Spleen (tissue), 11 donors: ENCODE results near the gene KDM6A. TPM values are rescaled to one million over a fixed set of nuclear protein-coding genes. Genes with fewer than 3 reads are reported as not detected.
A peak's percentile ranks its signal among the peaks of the same experiment; 100 is the strongest.

ENCODE experiments used
- DNase-seq: peaks from one replicate; pipeline ENCODE4 v3.0.0-alpha.2; 2020
- H3K27ac ChIP-seq, 8 donors: fragments of 200-600 bp; sonication (generic) in 7 of 8; 1 replicate in 4 of 8; 2 replicates in 4 of 8; pipeline versions ENCODE4 v1.5.0 to v1.8.0; 2016 to 2021; ENCODE audit warnings: inconsistent platforms in 4 of 8, mild to moderate bottlenecking in 4 of 8, moderate library complexity in 1 of 8
- H3K27me3 ChIP-seq, 7 donors: fragments of 200-600 bp; sonication (generic) in 6 of 7; replicated peaks in 1 of 7; 1 replicate in 4 of 7; 2 replicates in 3 of 7; pipeline versions ENCODE4 v1.5.0 to v1.8.0; 2016 to 2021; ENCODE audit warnings: inconsistent platforms in 3 of 7, mild to moderate bottlenecking in 1 of 7
- H3K36me3 ChIP-seq, 6 donors: fragments of 200-600 bp; sonication (generic) in 5 of 6; 1 replicate in 4 of 6; 2 replicates in 2 of 6; pipeline versions ENCODE4 v1.5.0 to v1.8.0; 2016 to 2021; ENCODE audit warnings: inconsistent platforms in 2 of 6
- H3K4me1 ChIP-seq, 6 donors: fragments of 200-600 bp; sonication (generic) in 5 of 6; 1 replicate in 3 of 6; 2 replicates in 3 of 6; pipeline versions ENCODE4 v1.5.0 to v1.8.0; 2016 to 2021; ENCODE audit warnings: inconsistent platforms in 3 of 6
- H3K4me3 ChIP-seq, 8 donors: fragments of 200-600 bp; sonication (generic) in 7 of 8; 1 replicate in 4 of 8; 2 replicates in 4 of 8; pipeline versions ENCODE4 v1.5.0 to v1.8.0; 2016 to 2021; ENCODE audit warnings: inconsistent platforms in 4 of 8, mild to moderate bottlenecking in 4 of 8, moderate library complexity in 2 of 8
- H3K9me3 ChIP-seq, 8 donors: fragments of 200-600 bp; sonication (generic) in 7 of 8; 1 replicate in 4 of 8; 2 replicates in 4 of 8; pipeline versions ENCODE4 v1.5.0 to v1.8.0; 2016 to 2021; ENCODE audit warnings: inconsistent platforms in 4 of 8
- POLR2A ChIP-seq, 3 donors: fragments of 450-650 bp; IDR thresholded peaks; one replicate each; pipeline ENCODE4 v1.5.1; 2017; ENCODE audit warnings: antibody characterized with exemption in 3 of 3, mild to moderate bottlenecking in 1 of 3
- POLR2AphosphoS5 ChIP-seq, 3 donors: sonication (generic); formaldehyde crosslinking; IDR thresholded peaks; one replicate each; pipeline ENCODE4 v1.5.1; 2017; ENCODE audit warnings: antibody characterized with exemption in 3 of 3
- WGBS, 5 donors: extraction: QIAGEN DNeasy Blood & Tissue Kit in 3 of 5; methylation state at CpG; one replicate each; pipeline versions ENCODE4 v1.1.5 to v1.1.7; 2013 to 2018; 5-methylcytosine and 5-hydroxymethylcytosine counted together
- intact Hi-C: fragments of 100-400 bp; cut with DNase I; formaldehyde crosslinking; loops from one replicate; pipeline ENCODE4 v1.15.0; 2023; ENCODE audit warnings: low total_unique reads
- polyA plus RNA-seq, 3 donors: library from polyadenylated mRNA; stranded (reverse); fragments of 200-250 nt; gene quantifications; one replicate each; pipeline ENCODE4 v1.2.1, GENCODE V29; 2013
- total RNA-seq, 7 donors: library from RNA; depleted of rRNA in 3 of 7; stranded (reverse); fragments of >200 nt in 3 of 7; fragmentation: NEBNext Ultra II Directional in 4 of 7; extraction: Animal tissue kit (Norgen Biotek cat#: 25700) in 4 of 7; gene quantifications; one replicate each; pipeline versions ENCODE4 v1.1.0 to v1.2.1, GENCODE V29; 2016 to 2021
- TF ChIP-seq, protein P1 (sequence below), 11 experiments: fragments of 200-600 bp in 7 of 11; fragments of 450-650 bp in 4 of 11; sonication (generic) in 4 of 11; IDR thresholded peaks in 8 of 11; conservative IDR thresholded peaks in 3 of 11; 1 replicate in 7 of 11; 2 replicates in 4 of 11; pipeline versions ENCODE4 v1.4.0 to v1.8.0; 2016 to 2021; ENCODE audit warnings: antibody characterized with exemption in 11 of 11, inconsistent platforms in 4 of 11, mild to moderate bottlenecking in 1 of 11
- donor health status: healthy with polysubstance abuse.
- donor health status: DM: no; HTN: no; CAD: no; lungs with moderate emphysema.
- donor health status: DM: no; HTN: no; CAD: no.
- donor health status: Bipolar disorder and iron deficiency.
- donor health status: healthy.
- donor health status: DM: no; HTN: no; CAD: no.
- donor health status: DM: yes; HTN: yes; CAD: no.

Gene KDM6A
- total and polyA plus RNA-seq, 10 donors, result 8.0 to 68.2 (median 47.9) TPM

DNA sequence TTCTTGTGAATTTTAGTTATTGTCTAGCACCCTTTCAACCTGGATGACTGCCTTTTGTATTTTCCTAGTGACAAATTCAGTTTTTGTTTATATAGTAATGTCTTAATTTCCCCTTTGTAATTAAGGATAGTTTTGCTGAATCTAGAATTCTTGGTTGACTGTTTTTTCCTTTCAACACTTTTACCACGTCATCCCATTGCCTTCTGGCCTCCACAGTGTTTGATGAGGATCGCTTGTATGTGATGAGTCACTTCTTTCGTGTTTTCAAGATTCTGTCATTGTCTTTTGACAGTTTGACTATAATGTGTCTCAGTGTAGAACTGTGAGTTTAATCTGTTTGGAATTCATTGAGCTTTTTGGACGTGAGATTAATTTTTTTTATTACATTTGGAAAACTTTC, 30.1 kb downstream of the KDM6A start:
- intact Hi-C loops, result no loop called here
- Histone ChIP-seq H3K9me3 (peaks cover 0 to 14% (median 4%) of the 10 kb centered on the region in 8 donors), H3K4me3 (no peak overlapping the region), H3K36me3 (no peaks in the 10 kb centered on the region), H3K4me1 (peaks cover 37 to 77% (median 55%) of the 10 kb centered on the region in 6 donors), H3K27me3 (no peaks in the 10 kb centered on the region), H3K27ac (peak overlapping the region in 1 of 8 donors; percentile 38)
- no peak for DNase-seq
- TF ChIP-seq POLR2AphosphoS5 (IDR thresholded peaks at IDR 0.05) (no peak), POLR2A (IDR thresholded peaks at IDR 0.05) (no peak)
- TF ChIP-seq, protein P1, sequence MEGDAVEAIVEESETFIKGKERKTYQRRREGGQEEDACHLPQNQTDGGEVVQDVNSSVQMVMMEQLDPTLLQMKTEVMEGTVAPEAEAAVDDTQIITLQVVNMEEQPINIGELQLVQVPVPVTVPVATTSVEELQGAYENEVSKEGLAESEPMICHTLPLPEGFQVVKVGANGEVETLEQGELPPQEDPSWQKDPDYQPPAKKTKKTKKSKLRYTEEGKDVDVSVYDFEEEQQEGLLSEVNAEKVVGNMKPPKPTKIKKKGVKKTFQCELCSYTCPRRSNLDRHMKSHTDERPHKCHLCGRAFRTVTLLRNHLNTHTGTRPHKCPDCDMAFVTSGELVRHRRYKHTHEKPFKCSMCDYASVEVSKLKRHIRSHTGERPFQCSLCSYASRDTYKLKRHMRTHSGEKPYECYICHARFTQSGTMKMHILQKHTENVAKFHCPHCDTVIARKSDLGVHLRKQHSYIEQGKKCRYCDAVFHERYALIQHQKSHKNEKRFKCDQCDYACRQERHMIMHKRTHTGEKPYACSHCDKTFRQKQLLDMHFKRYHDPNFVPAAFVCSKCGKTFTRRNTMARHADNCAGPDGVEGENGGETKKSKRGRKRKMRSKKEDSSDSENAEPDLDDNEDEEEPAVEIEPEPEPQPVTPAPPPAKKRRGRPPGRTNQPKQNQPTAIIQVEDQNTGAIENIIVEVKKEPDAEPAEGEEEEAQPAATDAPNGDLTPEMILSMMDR (IDR thresholded peaks at IDR 0.05 in 8 of 11, conservative IDR thresholded peaks at IDR 0.05 in 3 of 11), result no peak
- 67 to 82% (median 72%) methylated on average over 4 of the region's 4 CpGs for WGBS, 5 donors

DNA sequence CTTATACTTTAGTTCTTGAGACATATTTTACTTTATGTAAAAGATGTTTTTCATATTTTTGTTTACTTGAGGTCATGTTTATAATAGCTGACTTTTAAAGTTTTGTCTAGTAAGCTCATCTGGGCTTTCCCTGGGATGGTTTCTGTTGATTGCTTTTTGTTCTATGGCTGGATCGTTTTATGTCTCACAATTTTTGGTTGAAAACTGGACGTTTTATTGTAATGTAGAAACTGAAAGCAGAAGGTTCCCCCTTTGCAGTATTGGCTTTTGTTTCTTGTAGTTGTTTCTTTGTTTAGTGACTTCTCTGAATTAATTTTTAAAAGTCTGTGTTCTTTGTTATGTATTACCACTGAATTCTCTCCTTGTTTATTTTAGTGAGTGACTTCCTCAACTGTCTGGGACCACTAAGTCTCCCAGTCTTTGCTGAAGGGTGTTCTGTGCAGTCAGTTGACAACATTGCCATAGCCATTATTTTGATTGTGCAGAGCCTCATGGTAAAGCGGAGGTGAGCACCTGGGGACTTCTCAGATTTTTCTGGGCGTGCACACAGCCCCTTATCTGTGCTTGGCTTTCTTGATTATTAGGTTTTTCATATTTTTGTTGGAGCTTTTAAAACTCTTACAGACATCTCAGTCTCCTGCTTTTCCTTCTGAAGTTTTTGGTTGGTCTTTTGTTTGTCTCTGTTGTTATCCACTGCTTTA, 31.0 kb downstream of the KDM6A start:
- Histone ChIP-seq H3K4me3 (no peak overlapping the region), H3K36me3 (no peaks in the 10 kb centered on the region), H3K4me1 (peaks cover 34 to 78% (median 56%) of the 10 kb centered on the region in 6 donors), H3K27ac (peak overlapping the region in 4 of 8 donors; percentile 8 to 43 (median 36)), H3K9me3 (peaks cover 0 to 14% (median 4%) of the 10 kb centered on the region in 8 donors), H3K27me3 (no peaks in the 10 kb centered on the region)
- 34 to 61% (median 57%) methylated on average over 4 of the region's 4 CpGs for WGBS, 5 donors
- TF ChIP-seq POLR2AphosphoS5 (IDR thresholded peaks at IDR 0.05) (no peak), POLR2A (IDR thresholded peaks at IDR 0.05) (no peak)
- TF ChIP-seq, protein P1 (IDR thresholded peaks at IDR 0.05 in 8 of 11, conservative IDR thresholded peaks at IDR 0.05 in 3 of 11), result no peak
- no peak for DNase-seq
- intact Hi-C loops, result no loop called here

DNA sequence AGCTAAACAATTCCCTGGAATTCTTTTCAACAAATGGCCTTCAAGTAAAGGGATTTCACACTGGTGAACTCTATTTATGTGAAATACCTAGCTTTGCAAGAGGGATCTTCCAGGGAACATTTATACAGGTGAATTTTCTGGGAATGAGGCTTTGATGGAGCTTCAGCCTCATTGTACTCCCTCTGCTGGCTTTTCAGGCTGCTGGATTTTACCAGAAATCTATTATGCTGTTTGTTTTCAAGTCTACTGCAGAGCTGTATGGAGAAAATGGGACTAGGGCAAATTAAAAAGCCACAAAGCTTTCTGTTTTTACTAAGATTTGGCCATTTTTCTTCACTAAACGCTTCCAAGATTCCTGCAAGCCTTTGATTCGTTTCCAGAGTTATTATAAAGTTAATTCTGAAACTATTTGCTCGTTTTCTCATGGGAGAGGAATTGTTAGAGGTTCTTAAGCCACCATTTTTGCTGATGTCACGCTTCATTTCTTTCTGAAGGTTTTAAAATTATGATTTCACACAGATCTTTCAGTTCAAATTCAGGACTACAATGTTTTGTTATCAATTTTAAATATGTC, 31.6 kb downstream of the KDM6A start:
- Histone ChIP-seq H3K27ac (peak overlapping the region in 4 of 8 donors; percentile 8 to 43 (median 36)), H3K4me3 (no peak overlapping the region), H3K27me3 (no peaks in the 10 kb centered on the region), H3K36me3 (no peaks in the 10 kb centered on the region), H3K9me3 (peaks cover 0 to 14% (median 4%) of the 10 kb centered on the region in 8 donors), H3K4me1 (peaks cover 35 to 78% (median 55%) of the 10 kb centered on the region in 6 donors)
- WGBS, 5 donors, result 66 to 77% (median 67%) methylated on average over 4 of the region's 4 CpGs
- TF ChIP-seq POLR2AphosphoS5 (IDR thresholded peaks at IDR 0.05), result no peak
- TF ChIP-seq, protein P1 (IDR thresholded peaks at IDR 0.05 in 8 of 11, conservative IDR thresholded peaks at IDR 0.05 in 3 of 11), result no peak
- no peak for TF ChIP-seq POLR2A (IDR thresholded peaks at IDR 0.05)
- DNase-seq, result no peak
- intact Hi-C loops, result no loop called here

DNA sequence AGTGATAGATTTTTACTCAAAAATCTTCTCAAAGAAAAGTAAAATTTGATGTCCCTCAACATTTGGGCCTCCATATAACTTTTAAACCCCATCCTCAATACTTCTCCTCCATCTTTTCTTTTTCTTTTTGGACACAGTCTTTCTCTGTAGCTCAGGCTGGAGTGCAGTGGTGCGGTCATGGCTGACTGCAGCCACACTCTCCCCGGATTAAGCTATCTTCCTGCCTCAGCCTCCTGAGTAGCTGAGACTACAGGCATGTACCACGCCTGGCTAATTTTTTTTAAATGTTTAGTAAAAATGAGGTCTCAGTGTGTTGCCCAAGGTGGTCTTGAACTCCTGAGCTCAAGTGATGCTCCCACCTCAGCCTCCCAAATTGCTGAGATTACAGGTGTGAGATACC, 33.1 kb downstream of the KDM6A start:
- DNase-seq, result peak; percentile 43
- Histone ChIP-seq H3K36me3 (no peaks in the 10 kb centered on the region), H3K27me3 (no peaks in the 10 kb centered on the region), H3K4me1 (peaks cover 25 to 67% (median 48%) of the 10 kb centered on the region in 6 donors), H3K4me3 (no peak overlapping the region), H3K27ac (peak overlapping the region in 4 of 8 donors; percentile 13 to 72 (median 46)), H3K9me3 (peaks cover 0 to 14% (median 4%) of the 10 kb centered on the region in 8 donors)
- intact Hi-C loops, result no loop called here
- 58 to 86% (median 81%) methylated on average over 3 of the region's 3 CpGs for WGBS, 5 donors
- TF ChIP-seq, protein P1 (IDR thresholded peaks at IDR 0.05 in 8 of 11, conservative IDR thresholded peaks at IDR 0.05 in 3 of 11), result no peak
- TF ChIP-seq POLR2A (IDR thresholded peaks at IDR 0.05), result no peak
- no peak for TF ChIP-seq POLR2AphosphoS5 (IDR thresholded peaks at IDR 0.05)
